Gastroesophageal sphincter (tissue), 4 donors: ENCODE data around the gene KRT35. TPM values are rescaled to one million over a fixed set of nuclear protein-coding genes. Genes with fewer than 3 reads are reported as not detected.

ENCODE experiments used
- ATAC-seq: fragments of 150-250 bp; one replicate; pipeline ENCODE4 v1.9.1; 2016; ENCODE audit warnings: mild to moderate bottlenecking, moderate library complexity
- H3K27ac ChIP-seq, 4 donors: fragments of 200-600 bp; sonication (generic) in 3 of 4; 1 replicate in 3 of 4; 2 replicates in 1 of 4; pipeline ENCODE4 v1.5.1; 2016 to 2019
- H3K27me3 ChIP-seq: fragments of 200-600 bp; sonication (generic); one replicate; pipeline ENCODE4 v1.5.1; 2019
- H3K36me3 ChIP-seq, 2 donors: fragments of 200-600 bp; sonication (generic); one replicate each; pipeline ENCODE4 v1.5.1; 2019; ENCODE audit warnings: control low read depth in 1 of 2
- H3K4me1 ChIP-seq, 3 donors: fragments of 200-600 bp; sonication (generic); 1 replicate in 2 of 3; 2 replicates in 1 of 3; pipeline ENCODE4 v1.5.1; 2016 to 2019; ENCODE audit warnings: control low read depth in 2 of 3
- H3K4me3 ChIP-seq, 2 donors: fragments of 200-600 bp; sonication (generic); one replicate each; pipeline ENCODE4 v1.5.1; 2019; ENCODE audit warnings: mild to moderate bottlenecking in 1 of 2, moderate library complexity in 1 of 2
- H3K9me3 ChIP-seq, 3 donors: fragments of 200-600 bp; sonication (generic); one replicate each; pipeline ENCODE4 v1.5.1; 2017 to 2019; ENCODE audit warnings: control low read depth in 2 of 3
- CTCF ChIP-seq, 4 experiments: fragments of 200-600 bp in 2 of 4; fragments of 450-650 bp in 2 of 4; sonication (generic) in 1 of 4; IDR thresholded peaks; one replicate each; pipeline ENCODE4 v1.5.1; 2017 to 2019; ENCODE audit warnings: antibody characterized with exemption in 4 of 4, mild to moderate bottlenecking in 2 of 4, moderate library complexity in 2 of 4
- EP300 ChIP-seq: sonication (generic); formaldehyde crosslinking; IDR thresholded peaks from one replicate; pipeline ENCODE4 v1.6.1; 2017; ENCODE audit warnings: antibody characterized with exemption, mild to moderate bottlenecking
- POLR2A ChIP-seq, 2 donors: fragments of 450-650 bp; IDR thresholded peaks; one replicate each; pipeline ENCODE4 v1.6.1; 2017; ENCODE audit warnings: antibody characterized with exemption in 2 of 2, mild to moderate bottlenecking in 2 of 2, moderate library complexity in 1 of 2
- POLR2AphosphoS5 ChIP-seq: sonication (generic); formaldehyde crosslinking; IDR thresholded peaks from one replicate; pipeline ENCODE4 v1.6.1; 2017; ENCODE audit warnings: antibody characterized with exemption
- WGBS, 2 donors: methylation state at CpG; one replicate each; pipeline ENCODE4 v1.1.5; 2018; ENCODE audit warnings: low coverage in 1 of 2; 5-methylcytosine and 5-hydroxymethylcytosine counted together
- total RNA-seq, 4 donors: library from RNA; depleted of rRNA; stranded (reverse); fragments of >200 nt; gene quantifications; one replicate each; pipeline ENCODE4 v1.1.0, GENCODE V29; 2016

The KRT35 gene
- total RNA-seq, 4 donors from 2014 or later, result not detected

GRCh38 chr17:41518031-41518430 is 37.1 kb upstream of the KRT35 start:
- H3K4me3 ChIP-seq, result no peak overlapping the region
- TF ChIP-seq CTCF (IDR thresholded peaks at IDR 0.05), result no peak
- no peak for TF ChIP-seq EP300
- TF ChIP-seq POLR2AphosphoS5, result no peak
- TF ChIP-seq POLR2A (IDR thresholded peaks at IDR 0.05), result no peak
- 80% methylated on average over 1 of the region's 3 CpGs; no CpG with 5 or more reads in 1 of the 2 donors for WGBS, 2 donors

GRCh38 chr17:41516830-41517283 is 35.9 kb upstream of the KRT35 start:
- no peak for ATAC-seq
- H3K4me3 ChIP-seq, result no peak overlapping the region
- no peaks in the 10 kb centered on the region for H3K4me1 ChIP-seq
- H3K27me3 ChIP-seq, result peaks cover 9% of the 10 kb centered on the region
- no peak overlapping the region for H3K27ac ChIP-seq
- 76 to 92% methylated on average over 2 to 4 of the region's 14 CpGs for WGBS, 2 donors
- no peaks in the 10 kb centered on the region for H3K9me3 ChIP-seq
- H3K36me3 ChIP-seq, result no peaks in the 10 kb centered on the region
- no peak for TF ChIP-seq EP300
- no peak for TF ChIP-seq POLR2AphosphoS5
- no peak for TF ChIP-seq POLR2A (IDR thresholded peaks at IDR 0.05)
- no peak for TF ChIP-seq CTCF (IDR thresholded peaks at IDR 0.05)

More at GRCh38 chr17:41518031-41518430, 37.1 kb upstream of the KRT35 start:
- H3K36me3 ChIP-seq, result no peaks in the 10 kb centered on the region
- no peaks in the 10 kb centered on the region for H3K9me3 ChIP-seq
- H3K27ac ChIP-seq, result no peak overlapping the region
- peaks cover 20% of the 10 kb centered on the region for H3K27me3 ChIP-seq
- H3K4me1 ChIP-seq, result no peaks in the 10 kb centered on the region
- no peak for ATAC-seq

- TF ChIP-seq CTCF (IDR thresholded peaks at IDR 0.05) (no peak), POLR2AphosphoS5 (no peak)
- Histone ChIP-seq H3K27ac (no peak overlapping the region), H3K9me3 (no peaks in the 10 kb centered on the region), H3K36me3 (no peaks in the 10 kb centered on the region), H3K27me3 (peaks cover 8% of the 10 kb centered on the region), H3K4me3 (no peak overlapping the region), H3K4me1 (no peaks in the 10 kb centered on the region)
- ATAC-seq, result no peak
- 83 to 90% methylated on average over 2 to 3 of the region's 14 CpGs for WGBS, 2 donors
These were observed 35.3 kb upstream of the KRT35 start for GRCh38 chr17:41516147-41516829.

GRCh38 chr17:41513168-41513547 is 32.2 kb upstream of the KRT35 start:
- H3K36me3 ChIP-seq, result no peaks in the 10 kb centered on the region
- no peaks in the 10 kb centered on the region for H3K9me3 ChIP-seq
- H3K4me3 ChIP-seq, result no peak overlapping the region
- H3K27ac ChIP-seq, result no peak overlapping the region
- H3K27me3 ChIP-seq, result no peaks in the 10 kb centered on the region
- TF ChIP-seq EP300, result no peak
- no peak for TF ChIP-seq POLR2A (IDR thresholded peaks at IDR 0.05)
- no peak for TF ChIP-seq CTCF (IDR thresholded peaks at IDR 0.05)
- no peak for TF ChIP-seq POLR2AphosphoS5
- 72 to 95% methylated on average over 4 to 5 of the region's 5 CpGs for WGBS, 2 donors
- H3K4me1 ChIP-seq, result no peaks in the 10 kb centered on the region
- no peak for ATAC-seq

GRCh38 chr17:41512546-41513167 is 31.7 kb upstream of the KRT35 start:
- 39 to 64% methylated on average over 2 to 3 of the region's 7 CpGs for WGBS, 2 donors
- Histone ChIP-seq H3K27ac (no peak overlapping the region), H3K9me3 (no peaks in the 10 kb centered on the region), H3K4me3 (no peak overlapping the region), H3K27me3 (no peaks in the 10 kb centered on the region), H3K4me1 (no peaks in the 10 kb centered on the region), H3K36me3 (no peaks in the 10 kb centered on the region)
- no peak for ATAC-seq
- TF ChIP-seq POLR2AphosphoS5, result no peak
- TF ChIP-seq POLR2A (IDR thresholded peaks at IDR 0.05), result no peak
